Pancreas (tissue), 10 donors: ENCODE measurements around the gene SIGLEC10. TPM values are rescaled to one million over a fixed set of nuclear protein-coding genes. Genes with fewer than 3 reads are reported as not detected.

ENCODE experiments used
- ATAC-seq, 4 donors: fragments of 200-7000 bp; cut with Tn5 transposase; one replicate each; pipeline versions ENCODE4 v1.8.0 to v1.9.1; 2020; ENCODE audit warnings: mild to moderate bottlenecking in 4 of 4, moderate library complexity in 4 of 4
- DNase-seq, 6 donors: peaks; one replicate each; pipeline ENCODE4 v3.0.0-alpha.2; 2020
- FAIRE-seq: peaks from 2 replicates; lab custom pipeline; 2012; peaks lifted over from hg19 to GRCh38; lab: Jason Lieb, UNC
- H3K27ac ChIP-seq, 4 donors: fragments of 200-600 bp; sonication (generic); 1 replicate in 3 of 4; 2 replicates in 1 of 4; pipeline versions ENCODE4 v1.5.0 to v1.8.0; 2020
- H3K27me3 ChIP-seq, 4 donors: fragments of 200-600 bp; one replicate each; pipeline ENCODE4 v1.8.0; 2021
- H3K36me3 ChIP-seq, 3 donors: fragments of 200-600 bp; sonication (generic) in 1 of 3; one replicate each; pipeline versions ENCODE4 v1.5.0 to v1.8.0; 2020 to 2021
- H3K4me1 ChIP-seq, 3 donors: fragments of 200-600 bp; one replicate each; pipeline ENCODE4 v1.8.0; 2021
- H3K4me3 ChIP-seq, 4 donors: fragments of 200-600 bp; sonication (generic) in 2 of 4; one replicate each; pipeline versions ENCODE4 v1.5.0 to v1.8.0; 2020 to 2021
- H3K9me3 ChIP-seq, 4 donors: fragments of 200-600 bp; one replicate each; pipeline ENCODE4 v1.8.0; 2021
- WGBS, 2 donors: extraction: QIAGEN DNeasy Blood & Tissue Kit; methylation state at CpG; one replicate each; pipeline ENCODE4 v1.1.7; 2013; 5-methylcytosine and 5-hydroxymethylcytosine counted together
- intact Hi-C, 3 donors: fragments of 100-400 bp; cut with DNase I; formaldehyde crosslinking; loops; one replicate each; pipeline versions ENCODE4 v1.11.1 to v1.14.2; 2022
- polyA plus RNA-seq, 2 donors: library from polyadenylated mRNA; stranded (reverse); fragments of 200-250 nt; gene quantifications; one replicate each; pipeline ENCODE4 v1.2.3, GENCODE V29; 2013
- total RNA-seq, 6 donors: library from RNA; stranded (reverse); fragmentation: NEBNext Ultra II Directional in 4 of 6; extraction: Animal tissue kit (Norgen Biotek cat#: 25700) in 4 of 6; gene quantifications; one replicate each; pipeline versions ENCODE4 v1.2.1 to v1.2.4, GENCODE V29; 2021 to 2023
- TF ChIP-seq, protein P1 (sequence below), 4 donors: fragments of 200-600 bp; sonication (generic) in 3 of 4; IDR thresholded peaks; one replicate each; pipeline versions ENCODE4 v1.5.0 to v1.8.0; 2021; ENCODE audit warnings: antibody characterized with exemption in 4 of 4
- donor health status: healthy with polysubstance abuse.
- donor health status: DM: no; HTN: no; CAD: no; lungs with moderate emphysema.
- donor health status: DM: no; HTN: no; CAD: no.
- donor health status: control.
- donor health status: control.
- donor health status: Bipolar disorder and iron deficiency.
- donor health status: DM: yes; HTN: yes; CAD: no.
- donor health status: DM: no; HTN: no; CAD: no.
- donor health status: DM: no; HTN: no; CAD: no.
- donor health status: DM: yes; HTN: yes; CAD: no.

SIGLEC10 gene
- total and polyA plus RNA-seq, 8 donors = 0.08 to 10.1 (median 1.7) TPM

DNA sequence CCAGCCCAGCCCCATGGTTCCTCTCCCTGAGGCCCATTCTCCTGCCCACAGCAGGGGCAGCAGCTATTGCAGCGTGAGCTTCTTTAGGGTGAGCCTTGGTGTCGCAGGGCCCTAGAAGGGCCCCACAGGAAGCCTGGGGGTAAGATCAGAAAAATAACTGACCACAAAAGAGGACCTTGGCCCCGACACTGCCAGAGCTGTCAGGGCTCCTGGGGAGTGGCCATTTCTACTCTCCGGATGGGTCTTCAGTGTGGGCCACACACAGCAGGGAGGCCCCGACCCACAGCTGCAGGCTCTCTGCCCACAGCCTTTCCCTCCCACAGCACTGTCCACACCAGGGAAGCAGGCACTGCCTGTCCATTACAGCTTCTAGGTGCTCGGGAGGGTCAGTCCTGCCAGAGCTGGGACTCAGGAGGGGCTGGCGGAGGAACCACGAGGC lies 44.3 kb upstream of the SIGLEC10 start:
- intact Hi-C loops = no loop called here
- WGBS, 2 donors = 52 to 60% methylated on average over 8 of the region's 8 CpGs
- no peak for DNase-seq
- peak in 3 of 4 donors; percentile 9 to 62 (median 46) for ATAC-seq
- no peaks in the 10 kb centered on the region for H3K4me1 ChIP-seq
- H3K27ac ChIP-seq = no peak overlapping the region
- H3K9me3 ChIP-seq = no peaks in the 10 kb centered on the region
- no peak for FAIRE-seq
- H3K36me3 ChIP-seq = no peaks in the 10 kb centered on the region
- peaks cover 0 to 11% (median 0%) of the 10 kb centered on the region in 4 donors for H3K27me3 ChIP-seq
- TF ChIP-seq, protein P1, sequence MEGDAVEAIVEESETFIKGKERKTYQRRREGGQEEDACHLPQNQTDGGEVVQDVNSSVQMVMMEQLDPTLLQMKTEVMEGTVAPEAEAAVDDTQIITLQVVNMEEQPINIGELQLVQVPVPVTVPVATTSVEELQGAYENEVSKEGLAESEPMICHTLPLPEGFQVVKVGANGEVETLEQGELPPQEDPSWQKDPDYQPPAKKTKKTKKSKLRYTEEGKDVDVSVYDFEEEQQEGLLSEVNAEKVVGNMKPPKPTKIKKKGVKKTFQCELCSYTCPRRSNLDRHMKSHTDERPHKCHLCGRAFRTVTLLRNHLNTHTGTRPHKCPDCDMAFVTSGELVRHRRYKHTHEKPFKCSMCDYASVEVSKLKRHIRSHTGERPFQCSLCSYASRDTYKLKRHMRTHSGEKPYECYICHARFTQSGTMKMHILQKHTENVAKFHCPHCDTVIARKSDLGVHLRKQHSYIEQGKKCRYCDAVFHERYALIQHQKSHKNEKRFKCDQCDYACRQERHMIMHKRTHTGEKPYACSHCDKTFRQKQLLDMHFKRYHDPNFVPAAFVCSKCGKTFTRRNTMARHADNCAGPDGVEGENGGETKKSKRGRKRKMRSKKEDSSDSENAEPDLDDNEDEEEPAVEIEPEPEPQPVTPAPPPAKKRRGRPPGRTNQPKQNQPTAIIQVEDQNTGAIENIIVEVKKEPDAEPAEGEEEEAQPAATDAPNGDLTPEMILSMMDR (IDR thresholded peaks at IDR 0.05) = no peak
- H3K4me3 ChIP-seq = no peak overlapping the region

DNA sequence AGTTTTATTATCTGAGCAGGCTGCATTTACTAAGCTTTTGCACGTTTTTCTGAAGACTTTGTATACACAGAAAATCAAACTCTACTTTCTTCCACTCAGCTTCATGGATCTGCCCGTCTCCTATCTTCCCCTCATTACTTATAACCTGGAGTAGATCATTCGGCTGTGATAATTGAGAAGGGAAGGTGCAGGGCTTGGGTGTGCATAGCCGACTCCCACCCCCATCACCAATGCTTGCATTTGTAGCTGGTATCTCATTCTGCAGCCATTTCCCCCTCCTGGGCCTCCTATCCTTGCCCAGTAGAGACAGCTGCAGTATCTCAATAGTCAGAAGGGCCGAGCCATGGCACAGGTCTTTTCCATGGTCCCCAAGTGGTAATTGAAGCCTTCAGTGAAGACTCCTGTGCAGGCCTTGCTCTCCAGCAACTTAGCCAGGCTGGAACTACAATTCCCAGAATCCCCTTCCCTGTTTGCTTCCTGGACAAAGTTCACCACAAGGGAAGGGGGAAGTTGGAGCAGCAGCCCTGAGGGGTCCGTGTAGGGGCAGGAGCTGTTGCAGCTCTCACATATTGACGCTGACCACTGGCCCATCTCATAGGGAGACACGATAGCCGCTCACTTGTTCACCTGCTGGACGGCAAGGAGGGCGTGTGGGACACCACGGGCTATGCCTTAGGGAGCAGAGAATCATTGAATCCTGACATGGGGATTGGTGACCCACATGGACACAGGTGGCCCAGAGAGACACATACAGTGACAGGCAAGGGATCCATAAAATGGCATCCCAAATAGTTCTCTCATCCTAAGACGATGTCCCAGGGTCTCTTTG lies 42.9 kb upstream of the SIGLEC10 start:
- no peak overlapping the region for H3K27ac ChIP-seq
- TF ChIP-seq, protein P1 (IDR thresholded peaks at IDR 0.05) = no peak
- ATAC-seq = peak in 1 of 4 donors; percentile 22
- no peaks in the 10 kb centered on the region for H3K9me3 ChIP-seq
- intact Hi-C loops = no loop called here
- FAIRE-seq = no peak
- no peaks in the 10 kb centered on the region for H3K4me1 ChIP-seq
- H3K27me3 ChIP-seq = peaks cover 0 to 6% (median 0%) of the 10 kb centered on the region in 4 donors
- no peak overlapping the region for H3K4me3 ChIP-seq
- WGBS, 2 donors = 42 to 50% methylated on average over 13 of the region's 13 CpGs
- DNase-seq = no peak
- no peaks in the 10 kb centered on the region for H3K36me3 ChIP-seq

DNA sequence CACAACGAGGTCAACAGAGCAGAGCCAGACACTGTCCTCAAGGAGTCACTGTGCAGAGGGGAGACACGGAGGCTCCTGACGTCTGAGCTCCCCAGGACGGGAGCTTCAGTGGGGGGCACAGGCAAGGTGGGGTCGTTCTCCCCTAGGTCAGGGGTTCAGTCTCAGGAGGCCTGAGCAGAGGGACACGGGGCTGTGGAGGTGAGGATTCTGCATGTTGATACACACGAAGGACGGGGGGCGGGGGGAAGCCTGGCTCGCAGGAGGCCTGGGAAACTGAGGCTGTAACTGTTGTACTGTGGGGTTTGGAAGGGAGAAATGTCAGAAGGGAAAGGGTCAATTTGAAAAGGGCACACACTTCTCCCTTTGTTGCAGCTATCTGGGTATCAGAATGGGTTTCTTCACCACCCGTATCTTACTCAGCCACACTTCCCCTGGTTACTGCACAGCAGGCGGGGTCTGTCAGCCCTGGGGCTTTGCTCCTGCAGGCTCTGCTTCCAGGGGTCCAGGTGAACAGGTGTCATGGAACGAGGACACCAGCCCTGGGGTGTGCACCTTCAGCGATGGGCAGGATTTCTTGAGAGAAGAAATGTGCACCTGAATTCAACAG lies 41.6 kb upstream of the SIGLEC10 start:
- Histone ChIP-seq H3K4me1 (no peaks in the 10 kb centered on the region), H3K9me3 (no peaks in the 10 kb centered on the region), H3K27me3 (no peaks in the 10 kb centered on the region), H3K27ac (no peak overlapping the region), H3K36me3 (no peaks in the 10 kb centered on the region), H3K4me3 (no peak overlapping the region)
- 46 to 67% methylated on average over 14 of the region's 14 CpGs for WGBS, 2 donors
- DNase-seq = no peak
- intact Hi-C loops = no loop called here
- ATAC-seq = no peak
- FAIRE-seq = no peak
- TF ChIP-seq, protein P1 (IDR thresholded peaks at IDR 0.05) = no peak

DNA sequence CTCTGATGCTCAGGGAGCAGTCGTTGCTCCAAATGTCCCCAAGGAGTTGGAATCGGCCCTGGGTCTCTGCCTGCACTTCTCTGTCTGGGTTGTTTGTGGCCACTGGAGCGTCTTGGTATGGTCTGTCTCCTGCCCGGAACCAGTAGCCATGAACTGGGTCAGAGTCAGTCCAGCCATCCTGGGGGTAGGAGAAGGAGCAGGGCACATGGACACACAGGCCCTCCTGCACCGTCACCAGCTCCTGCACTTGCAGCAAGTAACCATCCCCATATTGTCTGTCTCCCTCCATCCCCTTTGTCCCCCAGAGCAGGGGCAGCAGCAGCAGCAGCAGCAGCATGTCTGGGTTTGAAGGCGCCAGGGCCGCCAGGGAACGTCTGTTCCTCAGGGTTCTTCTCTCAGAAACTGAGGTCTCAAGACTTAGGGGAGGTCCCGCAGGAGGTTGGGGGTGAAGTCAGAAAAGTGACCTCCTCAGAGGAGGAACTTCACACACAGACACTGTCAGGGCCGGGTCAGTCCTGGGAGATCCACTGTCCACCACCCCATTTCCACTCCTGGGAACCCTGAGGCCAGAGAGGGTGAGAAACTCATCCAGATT lies 40.7 kb upstream of the SIGLEC10 start, which contains the start of gene SIGLEC8:
TSS of gene SIGLEC8 (minus strand) at position 404 of the 595 bp plus-strand sequence. CDS start at position 337, 67 bp downstream.
- Histone ChIP-seq H3K4me3 (no peak within 1 kb of the TSS), H3K27me3 (no peaks in the 10 kb centered on the region), H3K27ac (no peak within 1 kb of the TSS), H3K36me3 (no peaks in the 10 kb centered on the region), H3K4me1 (no peaks in the 10 kb centered on the region), H3K9me3 (no peaks in the 10 kb centered on the region)
- FAIRE-seq (no peak), ATAC-seq (peak in 1 of 4 donors; percentile 27), DNase-seq (peak in 1 of 6 donors; percentile 19)
- intact Hi-C loops = no loop called here
- WGBS, 2 donors = 36 to 51% methylated on average over 10 of the region's 10 CpGs
- TF ChIP-seq, protein P1 (IDR thresholded peaks at IDR 0.05) = no peak
